NCI-H1417 (cell line): ENCODE measurements around the gene CADM1.
"Not testable (repeated sequence)": the region's sequence is repeated elsewhere in the genome, so short reads cannot be mapped to it uniquely, and the experiment has no call there.

ENCODE experiments used
- DNase-seq, 3 experiments: peaks; one replicate each; lab custom pipeline; 2025; lab: John Stamatoyannopoulos, UW

CADM1 gene

DNA sequence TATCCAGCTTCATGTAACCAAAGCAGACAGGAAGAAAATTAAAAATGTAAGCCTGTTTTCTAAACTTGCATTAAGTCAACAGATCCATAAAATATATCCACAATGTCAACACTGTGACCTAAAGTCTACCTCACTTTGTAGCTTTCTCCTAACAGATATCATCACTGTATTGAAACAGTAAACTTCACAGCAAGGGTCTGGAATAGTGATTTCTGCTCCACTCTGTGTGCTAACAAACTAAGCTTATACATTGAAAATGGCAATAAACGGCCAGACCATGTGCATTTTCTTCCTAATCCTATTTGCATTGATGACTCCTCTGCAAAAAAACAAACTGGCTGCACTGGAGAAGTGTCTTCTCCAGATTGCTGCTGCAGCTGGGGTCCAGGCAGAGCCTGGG is 26.8 kb downstream of the CADM1 start:
- DNase-seq, result no peak

DNA sequence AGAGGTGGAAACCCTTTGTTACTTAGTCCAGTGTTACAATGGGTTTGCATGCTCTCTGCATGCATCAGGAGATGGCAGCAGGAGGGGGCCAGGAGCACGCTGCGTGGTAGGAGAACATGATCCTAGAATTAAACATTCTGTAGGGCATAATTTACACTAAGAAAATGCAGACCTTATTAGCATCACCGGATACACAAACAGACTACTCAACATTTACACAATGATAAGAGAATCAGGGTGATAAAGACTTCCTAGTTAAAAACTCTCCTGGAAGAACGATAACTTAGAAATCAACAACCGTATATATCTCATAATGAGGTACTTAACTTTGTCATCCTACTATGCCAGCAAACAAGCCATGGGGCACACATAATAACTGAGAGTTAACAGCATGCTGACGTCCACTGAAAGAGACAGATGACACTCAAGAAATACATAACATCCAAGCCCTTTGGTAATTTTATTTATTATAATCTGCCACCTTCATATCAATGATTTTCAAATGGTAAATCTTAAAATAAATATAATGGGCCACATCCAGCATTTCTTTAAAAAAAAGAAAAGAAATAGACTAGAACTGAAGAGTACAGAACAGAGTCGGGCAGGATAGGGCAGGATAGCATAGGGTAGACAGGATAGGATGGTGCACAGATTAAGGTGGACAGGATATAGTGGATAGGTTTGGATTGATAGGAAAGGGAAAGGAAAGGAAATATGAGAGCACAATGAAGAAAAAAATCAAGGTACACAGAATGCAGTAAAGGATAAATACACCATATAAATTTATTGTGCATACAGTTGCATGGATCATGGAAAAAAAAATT is 27.5 kb downstream of the CADM1 start:
- peak; percentile 11 to 89 (median 64) for DNase-seq

DNA sequence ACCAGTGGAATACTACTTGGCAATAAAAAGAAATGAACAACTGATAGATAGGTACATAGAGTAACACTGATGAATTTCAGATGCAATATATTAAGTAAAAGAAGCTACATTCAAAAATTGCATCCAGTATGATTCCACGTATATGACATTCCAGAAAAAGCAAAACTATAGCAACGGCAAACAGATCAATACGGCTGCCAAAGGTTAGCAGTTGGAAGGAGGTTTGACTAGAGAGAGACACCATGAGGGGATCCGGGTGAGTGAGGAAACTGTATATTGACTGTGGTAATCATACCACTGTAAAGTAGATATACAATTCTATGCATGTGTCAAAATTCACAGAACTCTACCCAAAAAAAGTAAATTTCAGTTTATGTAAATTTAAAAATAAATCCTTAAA is 28.7 kb downstream of the CADM1 start:
- DNase-seq, result no peak

DNA sequence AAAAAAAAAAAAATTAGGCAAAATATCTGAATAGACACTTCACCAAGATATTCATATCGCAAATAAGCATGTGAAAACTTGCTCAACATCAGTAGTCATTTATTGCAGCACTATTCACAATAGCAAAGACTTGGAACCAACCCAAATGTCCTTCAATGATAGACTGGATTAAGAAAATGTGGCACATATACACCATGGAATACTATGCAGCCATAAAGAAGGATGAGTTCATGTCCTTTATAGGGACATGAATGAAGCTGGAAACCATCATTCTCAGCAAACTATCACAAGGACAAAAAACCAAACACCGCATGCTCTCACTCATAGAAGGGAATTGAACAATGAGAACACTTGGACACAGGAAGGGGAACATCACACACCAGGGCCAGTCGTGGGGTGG is 29.9 kb downstream of the CADM1 start:
- DNase-seq, result not testable (repeated sequence)

DNA sequence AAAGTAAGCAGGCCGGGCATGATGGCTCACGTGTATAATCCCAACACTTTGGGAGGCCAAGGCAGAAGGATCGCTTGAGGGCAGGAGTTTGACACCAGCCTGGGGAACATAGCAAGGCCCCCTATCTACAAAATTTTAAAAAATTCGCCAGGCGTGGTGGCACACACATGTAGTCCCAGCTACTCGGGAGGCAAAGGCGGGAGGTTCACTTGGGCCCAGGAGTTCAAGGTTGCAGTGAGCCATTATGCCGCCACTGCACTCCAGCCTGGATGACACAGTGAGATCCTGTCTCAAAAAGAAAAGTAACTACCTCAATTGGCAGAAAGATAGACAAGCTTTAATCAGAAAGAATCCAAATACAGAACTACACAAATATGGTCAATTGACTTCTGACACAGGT is 31.0 kb downstream of the CADM1 start:
- DNase-seq, result no peak

DNA sequence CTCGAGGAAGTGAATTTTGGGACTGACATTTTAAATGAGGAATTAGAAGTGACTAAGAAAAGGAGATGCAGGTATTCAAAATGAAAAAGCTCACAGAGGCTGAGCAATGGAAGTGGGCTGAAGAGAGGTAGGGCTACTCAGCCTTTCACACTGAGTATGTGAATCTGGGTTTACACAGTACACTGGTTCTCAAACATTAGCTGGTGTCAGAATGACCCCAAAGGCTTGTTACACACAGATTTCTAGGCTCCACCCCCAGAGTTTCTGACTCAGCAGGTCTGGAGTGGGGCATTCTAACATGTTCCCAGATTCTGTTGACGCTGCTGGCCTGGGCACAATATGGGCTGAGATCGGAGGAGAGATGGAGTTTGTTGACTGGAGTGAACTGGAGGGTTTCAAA is 32.8 kb downstream of the CADM1 start:
- no peak for DNase-seq

DNA sequence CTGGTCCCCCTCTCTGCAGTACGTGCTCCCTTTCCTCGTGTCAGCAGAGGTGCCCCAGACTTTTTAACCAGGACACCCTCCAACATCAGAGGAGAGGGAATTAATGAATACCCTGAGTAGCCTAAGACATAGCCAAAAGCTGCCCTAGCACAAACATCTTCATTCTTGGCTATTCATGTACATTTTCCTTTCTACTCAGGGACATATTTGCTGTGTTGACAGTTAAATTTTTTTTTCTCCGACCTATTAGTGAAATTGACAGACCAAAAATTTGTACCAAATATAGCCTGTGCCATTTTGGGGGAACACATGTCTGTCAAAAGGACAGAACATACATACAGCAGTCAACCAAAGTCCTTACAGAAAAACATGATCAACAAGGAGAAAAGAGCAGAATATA is 33.3 kb downstream of the CADM1 start:
- no peak for DNase-seq

DNA sequence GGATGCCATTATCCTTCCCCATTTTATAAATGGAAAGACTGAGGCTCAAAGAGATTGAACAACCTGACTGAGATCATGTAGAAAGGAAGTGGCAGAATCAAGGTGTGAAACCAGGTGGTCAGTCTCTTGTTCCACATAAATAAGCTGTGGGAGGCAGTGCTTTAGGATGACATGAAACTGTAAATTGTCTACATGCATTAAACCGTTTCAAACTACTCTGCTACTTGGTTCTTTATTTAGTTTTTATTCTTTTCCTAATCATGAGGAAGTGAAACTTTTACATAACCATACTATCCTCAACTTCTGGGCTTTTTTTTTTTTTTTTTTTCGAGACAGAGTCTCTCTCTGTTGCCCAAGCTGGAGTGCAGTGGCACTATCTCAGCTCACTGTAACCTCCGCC is 34.9 kb downstream of the CADM1 start:
- no peak for DNase-seq

DNA sequence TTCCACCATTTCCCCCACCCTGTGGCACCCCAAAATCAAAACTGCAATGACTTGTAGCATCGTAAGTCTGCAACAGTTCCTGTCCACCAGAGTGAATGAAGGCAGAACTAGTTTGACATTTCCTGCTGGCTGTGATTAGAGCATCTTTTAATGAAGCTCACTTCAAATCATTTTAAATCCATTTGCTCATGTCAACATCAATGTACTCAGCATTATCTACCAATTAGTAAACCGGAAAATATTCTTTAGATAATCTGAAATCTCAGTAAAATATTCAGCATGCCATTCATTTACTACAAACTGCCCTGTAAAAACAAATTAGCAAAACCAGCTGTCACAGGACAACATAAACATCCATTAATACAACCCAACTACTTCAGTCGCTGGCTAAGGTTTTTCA is 38.1 kb downstream of the CADM1 start:
- DNase-seq, result no peak

DNA sequence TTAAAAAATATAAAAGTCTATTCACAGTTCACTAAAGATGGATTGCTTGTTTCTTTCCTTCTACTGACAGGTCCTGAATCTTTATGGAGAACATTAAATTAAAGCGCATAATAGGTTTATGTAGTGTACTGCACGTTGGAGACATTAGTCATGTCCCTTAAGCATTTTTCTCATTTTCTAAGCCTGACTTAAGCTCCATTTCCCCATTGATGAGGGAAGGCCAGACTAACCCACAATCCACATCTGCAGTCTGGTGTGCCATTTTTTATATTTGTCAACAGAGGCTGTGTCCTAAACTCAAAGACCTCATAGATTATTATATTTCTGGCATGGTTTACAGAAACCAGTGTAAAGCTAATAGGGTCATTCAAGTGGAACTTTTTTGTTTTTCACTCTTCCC is 39.9 kb downstream of the CADM1 start:
- DNase-seq, result no peak

DNA sequence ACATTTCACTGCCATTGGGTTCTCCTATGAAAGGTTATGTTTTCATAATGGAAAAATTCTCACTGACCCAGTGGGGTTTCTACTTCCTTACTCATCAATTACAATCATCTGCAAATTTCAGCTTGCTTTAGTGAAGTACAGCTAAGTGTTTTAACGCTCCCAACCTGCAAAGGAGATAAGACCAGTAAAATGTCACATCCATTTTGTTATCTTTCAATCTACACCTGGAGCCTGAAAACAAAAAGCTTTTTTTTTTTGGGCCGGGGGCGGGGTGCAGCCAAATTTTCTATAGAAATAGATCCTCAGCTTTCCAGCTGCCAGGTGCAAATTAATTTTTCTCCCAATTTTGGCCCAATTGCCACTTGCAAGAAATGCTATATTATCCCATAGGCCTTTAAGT is 40.6 kb downstream of the CADM1 start:
- peak in 2 of 3 experiments; percentile 22 to 58 for DNase-seq

GRCh38 chr11:115462757-115463156 is 41.5 kb downstream of the CADM1 start:
- no peak for DNase-seq

- no peak for DNase-seq
Observed at GRCh38 chr11:115462004-115462541, 42.1 kb downstream of the CADM1 start.

DNA sequence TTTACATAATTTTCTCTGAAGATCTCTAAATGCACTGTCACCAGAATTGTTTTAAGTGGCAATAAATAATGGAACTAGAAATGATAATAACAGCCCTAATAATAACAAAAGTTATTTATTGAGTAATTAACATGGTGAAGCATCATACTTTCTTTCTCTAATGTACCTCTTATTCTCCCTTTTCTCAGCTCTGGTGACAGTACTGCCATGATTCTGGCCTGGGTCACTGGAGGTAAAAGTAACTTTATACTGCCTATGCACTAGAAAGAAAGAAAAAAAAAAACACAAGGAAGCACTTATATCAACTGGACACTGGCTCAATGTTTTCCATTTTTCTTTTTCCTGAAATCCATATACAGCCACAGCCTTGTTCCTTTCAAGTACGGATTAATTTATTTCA is 43.7 kb downstream of the CADM1 start:
- peak in 1 of 3 experiments; percentile 32 for DNase-seq

GRCh38 chr11:115459563-115459962 is 44.7 kb downstream of the CADM1 start:
- no peak for DNase-seq

GRCh38 chr11:115458877-115459276 is 45.3 kb downstream of the CADM1 start:
- DNase-seq, result peak in 1 of 3 experiments; percentile 59

DNA sequence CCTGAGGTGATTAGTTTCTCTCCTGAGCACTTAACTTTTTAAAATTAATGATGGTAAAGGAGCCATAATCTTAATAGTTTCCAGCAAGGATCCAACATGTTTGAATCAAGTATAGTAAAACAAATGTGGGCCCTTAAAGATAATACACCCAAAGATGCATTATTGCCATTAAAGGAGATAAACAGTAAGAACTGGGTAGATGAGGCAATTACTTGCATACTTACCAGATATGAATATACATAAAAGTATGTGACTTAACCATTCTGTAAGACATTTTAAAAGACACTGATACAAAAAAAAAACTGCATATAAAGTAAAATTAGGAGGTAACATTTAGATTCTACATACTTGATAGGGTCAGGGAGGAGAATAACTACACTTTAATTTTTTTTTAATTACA is 48.2 kb downstream of the CADM1 start:
- DNase-seq, result no peak

DNA sequence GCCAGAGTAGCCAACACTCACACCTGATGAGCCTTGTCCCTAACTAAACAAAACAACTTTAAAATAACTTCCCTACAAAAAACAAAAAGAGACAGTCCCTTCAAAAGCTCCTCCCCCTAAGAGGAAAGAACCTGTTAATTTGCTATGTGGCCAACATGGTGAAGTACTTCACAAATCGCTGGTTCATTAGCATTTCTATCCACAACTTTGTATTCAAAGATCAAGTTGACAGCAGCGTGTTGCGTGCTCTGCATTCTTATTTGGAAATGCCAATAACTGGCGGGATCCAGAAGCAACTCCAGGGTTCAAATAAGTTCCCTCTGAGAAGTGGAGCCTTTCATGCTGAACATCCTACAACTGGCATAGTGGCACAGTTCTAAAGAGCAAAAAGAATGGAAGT is 48.6 kb downstream of the CADM1 start:
- no peak for DNase-seq

- no peak for DNase-seq
Observed at GRCh38 chr11:115454525-115454924, 49.7 kb downstream of the CADM1 start.

DNA sequence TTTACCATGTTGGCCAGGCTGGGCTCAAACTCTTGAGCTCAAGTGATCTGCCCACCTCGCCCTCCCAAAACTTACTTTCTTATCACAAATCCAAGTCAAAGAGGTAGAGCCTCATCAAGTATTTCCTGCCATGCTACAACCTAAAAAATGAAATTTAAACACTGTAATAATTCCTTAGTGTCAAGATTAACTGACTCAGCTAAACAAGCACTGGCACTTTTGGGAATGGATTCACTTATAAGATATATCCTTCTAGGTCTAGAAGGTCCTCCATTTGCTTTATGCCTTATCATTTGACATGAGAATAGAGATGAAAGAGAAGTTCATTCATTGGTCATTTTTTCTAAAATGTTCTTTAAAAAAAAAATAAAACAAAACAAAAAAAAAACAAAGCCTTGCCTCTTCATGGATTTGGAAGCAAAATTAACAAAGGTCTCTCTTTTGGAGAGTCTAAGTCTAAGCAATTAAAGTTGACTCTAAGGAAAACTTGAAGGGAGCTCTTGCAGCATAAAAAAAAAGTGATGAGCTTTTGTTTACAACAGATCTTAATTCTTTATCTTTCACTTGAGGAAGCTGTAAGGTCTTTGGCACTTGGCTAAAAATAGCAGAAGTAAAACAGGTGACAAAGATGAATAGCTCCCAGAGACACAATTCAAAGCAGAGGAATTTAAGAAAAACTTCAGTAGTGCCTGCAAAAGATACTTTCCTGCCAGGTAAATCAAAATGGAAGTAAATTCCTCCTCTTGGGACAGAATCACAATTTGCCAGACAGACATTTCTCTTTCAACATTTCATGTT is 50.3 kb downstream of the CADM1 start:
- DNase-seq, result no peak

GRCh38 chr11:115452241-115452640 is 52.0 kb downstream of the CADM1 start:
- DNase-seq, result peak in 2 of 3 experiments; percentile 45 to 53

GRCh38 chr11:115450519-115450918 is 53.7 kb downstream of the CADM1 start:
- no peak for DNase-seq

DNA sequence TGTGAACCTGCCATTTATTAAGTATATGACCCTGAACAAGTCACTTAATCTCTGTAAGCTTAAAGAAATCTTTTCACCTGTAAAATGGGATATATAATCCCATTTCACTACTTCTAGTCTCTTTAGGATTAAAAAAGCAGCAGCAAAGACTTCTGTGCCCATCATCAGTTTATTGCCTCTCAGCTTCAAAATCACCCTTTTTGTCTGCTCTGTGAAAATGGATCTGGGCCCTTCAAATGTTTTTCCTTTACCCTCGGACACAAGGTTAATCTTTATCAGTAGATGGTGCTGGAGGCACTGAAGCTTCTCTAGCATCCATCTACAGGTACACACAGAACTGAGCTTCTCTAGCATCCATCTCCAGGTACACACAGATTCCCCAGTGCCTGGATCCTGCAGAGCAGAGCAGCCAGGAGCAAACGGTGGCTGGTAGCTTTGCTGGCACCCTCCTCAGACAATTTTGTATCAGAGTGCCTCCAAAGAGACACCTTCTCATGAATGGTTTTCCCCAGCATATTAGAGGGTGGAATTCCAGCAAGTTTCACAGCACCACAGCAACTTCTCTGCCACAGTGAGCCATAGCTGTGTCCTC is 56.8 kb downstream of the CADM1 start:
- DNase-seq, result no peak
